AG04450 (cell line): Measurements from ENCODE around the gene CRPPA. TPM values are rescaled to one million over a fixed set of nuclear protein-coding genes. Genes with fewer than 3 reads are reported as not detected.

Experiments used
- CTCF ChIA-PET: fragments of 300-600, 350-600 bp; formaldehyde crosslinking; extraction: SDS; loops from one replicate; lab custom pipeline; 2022; ENCODE audit warnings: antibody characterized with exemption, inconsistent platforms; lab: Charles Lee
- POLR2A ChIA-PET: fragments of 350-600 bp; formaldehyde crosslinking; extraction: SDS; loops from one replicate; lab custom pipeline; 2021; ENCODE audit warnings: antibody characterized with exemption, inconsistent platforms; lab: Yijun Ruan, JAX
- DNase-seq: peaks from one replicate; pipeline ENCODE4 v3.0.0-alpha.2; 2011; ENCODE audit warnings: low read depth, low spot score
- H3K27ac ChIP-seq: one replicate; pipeline ENCODE4 v1.5.1; 2012; ENCODE audit warnings: low read depth, low read length, control low read depth
- H3K27me3 ChIP-seq: one replicate; pipeline ENCODE4 v1.6.0; 2012; ENCODE audit warnings: low read length; ENCODE audit not compliant: control insufficient read depth, insufficient read depth
- H3K4me3 ChIP-seq: 2 replicates; pipeline ENCODE4 v1.5.1; 2011; ENCODE audit warnings: mild to moderate bottlenecking, low read depth, low read length, control low read depth
- H3K9me3 ChIP-seq: 2 replicates; pipeline ENCODE4 v1.5.1; 2012; ENCODE audit warnings: low read length; ENCODE audit not compliant: control insufficient read depth, insufficient read depth
- polyA plus RNA-seq: library from polyadenylated mRNA; depleted of rRNA; stranded (reverse); fragments of >200 nt; gene quantifications from 2 replicates; pipeline ENCODE4 v1.2.3, GENCODE V29; 2011
- TF ChIP-seq, protein P1 (sequence below): IDR thresholded peaks from 2 replicates; pipeline ENCODE4 v1.5.1; 2011; ENCODE audit warnings: low read depth, low read length, control low read depth, inconsistent platforms

Gene CRPPA
- polyA plus RNA-seq, 1 experiment: 0.92 TPM

GRCh38 chr7:16416289-16417282 is 4.8 kb downstream of the CRPPA start:
- no peak for DNase-seq
- no peaks in the 10 kb centered on the region for H3K9me3 ChIP-seq
- TF ChIP-seq, protein P1, sequence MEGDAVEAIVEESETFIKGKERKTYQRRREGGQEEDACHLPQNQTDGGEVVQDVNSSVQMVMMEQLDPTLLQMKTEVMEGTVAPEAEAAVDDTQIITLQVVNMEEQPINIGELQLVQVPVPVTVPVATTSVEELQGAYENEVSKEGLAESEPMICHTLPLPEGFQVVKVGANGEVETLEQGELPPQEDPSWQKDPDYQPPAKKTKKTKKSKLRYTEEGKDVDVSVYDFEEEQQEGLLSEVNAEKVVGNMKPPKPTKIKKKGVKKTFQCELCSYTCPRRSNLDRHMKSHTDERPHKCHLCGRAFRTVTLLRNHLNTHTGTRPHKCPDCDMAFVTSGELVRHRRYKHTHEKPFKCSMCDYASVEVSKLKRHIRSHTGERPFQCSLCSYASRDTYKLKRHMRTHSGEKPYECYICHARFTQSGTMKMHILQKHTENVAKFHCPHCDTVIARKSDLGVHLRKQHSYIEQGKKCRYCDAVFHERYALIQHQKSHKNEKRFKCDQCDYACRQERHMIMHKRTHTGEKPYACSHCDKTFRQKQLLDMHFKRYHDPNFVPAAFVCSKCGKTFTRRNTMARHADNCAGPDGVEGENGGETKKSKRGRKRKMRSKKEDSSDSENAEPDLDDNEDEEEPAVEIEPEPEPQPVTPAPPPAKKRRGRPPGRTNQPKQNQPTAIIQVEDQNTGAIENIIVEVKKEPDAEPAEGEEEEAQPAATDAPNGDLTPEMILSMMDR: no peak
- CTCF ChIA-PET: no interaction called here
- no peak overlapping the region for H3K27ac ChIP-seq
- POLR2A ChIA-PET: interaction anchor here (0.6 kb wide), 1 partner anchor 69 kb away, joined by 3 read pairs; no protein-coding TSS in a partner anchor
- no peaks in the 10 kb centered on the region for H3K27me3 ChIP-seq
- H3K4me3 ChIP-seq: no peak overlapping the region

GRCh38 chr7:16412274-16413254 is 8.8 kb downstream of the CRPPA start:
- ChIA-PET POLR2A (no interaction called here), CTCF (no interaction called here)
- no peaks in the 10 kb centered on the region for H3K27me3 ChIP-seq
- no peak overlapping the region for H3K27ac ChIP-seq
- no peak for DNase-seq
- H3K9me3 ChIP-seq: no peaks in the 10 kb centered on the region
- no peak overlapping the region for H3K4me3 ChIP-seq
- TF ChIP-seq, protein P1: no peak

DNA sequence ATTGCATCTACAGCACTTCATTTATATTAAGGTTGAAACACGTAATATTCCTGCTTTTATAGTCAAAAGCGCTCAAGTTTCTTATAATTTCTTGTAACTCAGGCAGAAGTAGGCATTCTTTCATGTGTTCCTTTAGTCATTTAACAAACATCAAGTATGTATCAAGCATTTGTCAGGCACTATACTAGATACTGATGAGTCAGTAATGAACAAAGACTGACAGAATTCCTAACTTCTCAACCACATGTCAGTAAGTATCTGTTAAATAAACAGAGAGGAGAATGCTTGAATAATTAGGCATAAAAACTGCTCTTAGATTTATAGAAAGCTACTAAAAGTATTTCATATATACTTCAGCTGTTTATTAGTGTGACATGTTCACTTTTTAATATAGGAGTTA is 9.9 kb downstream of the CRPPA start:
- POLR2A ChIA-PET: no interaction called here
- Histone ChIP-seq H3K27me3 (no peaks in the 10 kb centered on the region), H3K4me3 (no peak overlapping the region), H3K27ac (no peak overlapping the region), H3K9me3 (no peaks in the 10 kb centered on the region)
- no peak for DNase-seq
- TF ChIP-seq, protein P1: no peak
- CTCF ChIA-PET: interaction anchor here (0.7 to 1.0 kb wide), 2 partner anchors 9 to 153 kb away, joined by 4 to 5 read pairs; no protein-coding TSS in a partner anchor

DNA sequence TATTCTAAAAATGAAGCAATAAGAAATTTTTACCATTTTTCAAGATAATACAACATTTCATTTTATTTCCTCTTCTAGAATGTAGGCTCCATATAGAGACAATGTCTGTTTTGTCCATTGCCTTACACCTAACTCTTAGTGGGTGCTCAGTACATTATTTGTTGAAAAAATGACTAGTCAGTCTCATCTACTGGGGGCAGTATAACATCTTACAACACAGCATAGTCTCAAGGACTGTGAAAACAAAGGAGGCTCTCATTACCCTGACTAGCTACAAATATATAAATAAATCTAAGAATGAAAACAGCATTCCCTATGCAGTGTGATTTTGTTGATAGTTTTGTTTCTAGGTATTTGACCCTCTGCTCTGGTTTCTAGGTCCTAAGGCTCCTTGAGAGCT is 11.6 kb downstream of the CRPPA start:
- no peaks in the 10 kb centered on the region for H3K9me3 ChIP-seq
- H3K27me3 ChIP-seq: no peaks in the 10 kb centered on the region
- ChIA-PET POLR2A (no interaction called here), CTCF (interaction anchor here (1.1 to 1.2 kb wide), 2 partner anchors 54 to 155 kb away, joined by 3 to 5 read pairs; no protein-coding TSS in a partner anchor)
- TF ChIP-seq, protein P1: no peak
- H3K27ac ChIP-seq: no peak overlapping the region
- H3K4me3 ChIP-seq: no peak overlapping the region
- no peak for DNase-seq
